Ishikawa (cell line): Measurements from ENCODE around the gene PACC1.

Experiments used
- CEBPB ChIP-seq: IDR thresholded peaks from 2 replicates; pipeline ENCODE4 v1.6.1; 2012
- CREB1 ChIP-seq: IDR thresholded peaks from 2 replicates; pipeline ENCODE4 v1.6.1; 2012; ENCODE audit warnings: low read depth
- EGR1 ChIP-seq: IDR thresholded peaks from 2 replicates; pipeline ENCODE4 v1.6.1; 2012
- EP300 ChIP-seq: IDR thresholded peaks from 2 replicates; pipeline ENCODE4 v1.6.1; 2012; ENCODE audit warnings: borderline replicate concordance
- FOXM1 ChIP-seq: IDR thresholded peaks from 2 replicates; pipeline ENCODE4 v1.6.1; 2012; ENCODE audit warnings: low read depth, borderline replicate concordance
- RAD21 ChIP-seq: IDR thresholded peaks from 2 replicates; pipeline ENCODE4 v1.6.1; 2012; ENCODE audit warnings: low read depth
- TAF1 ChIP-seq: IDR thresholded peaks from 2 replicates; pipeline ENCODE4 v1.6.1; 2012; ENCODE audit warnings: low read depth, mild to moderate bottlenecking
- TCF12 ChIP-seq: IDR thresholded peaks from 2 replicates; pipeline ENCODE4 v1.6.1; 2012; ENCODE audit warnings: low read depth
- YY1 ChIP-seq: IDR thresholded peaks from 2 replicates; pipeline ENCODE4 v1.6.1; 2012; ENCODE audit warnings: low read depth
- TF ChIP-seq, protein P1 (sequence below): IDR thresholded peaks from 2 replicates; pipeline ENCODE4 v1.6.1; 2012
- TF ChIP-seq, protein P2 (sequence below): IDR thresholded peaks from 2 replicates; pipeline ENCODE4 v1.6.1; 2012
- TF ChIP-seq, protein P3 (sequence below): IDR thresholded peaks from 2 replicates; pipeline ENCODE4 v1.6.1; 2012; ENCODE audit warnings: low read depth, mild to moderate bottlenecking

- TF ChIP-seq TAF1 (no peak), RAD21 (no peak), CREB1 (no peak), YY1 (no peak), FOXM1 (no peak), EP300 (no peak), CEBPB (no peak), EGR1 (no peak), TCF12 (no peak)
- TF ChIP-seq, protein P1, sequence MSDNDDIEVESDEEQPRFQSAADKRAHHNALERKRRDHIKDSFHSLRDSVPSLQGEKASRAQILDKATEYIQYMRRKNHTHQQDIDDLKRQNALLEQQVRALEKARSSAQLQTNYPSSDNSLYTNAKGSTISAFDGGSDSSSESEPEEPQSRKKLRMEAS, result no peak
- TF ChIP-seq, protein P2, sequence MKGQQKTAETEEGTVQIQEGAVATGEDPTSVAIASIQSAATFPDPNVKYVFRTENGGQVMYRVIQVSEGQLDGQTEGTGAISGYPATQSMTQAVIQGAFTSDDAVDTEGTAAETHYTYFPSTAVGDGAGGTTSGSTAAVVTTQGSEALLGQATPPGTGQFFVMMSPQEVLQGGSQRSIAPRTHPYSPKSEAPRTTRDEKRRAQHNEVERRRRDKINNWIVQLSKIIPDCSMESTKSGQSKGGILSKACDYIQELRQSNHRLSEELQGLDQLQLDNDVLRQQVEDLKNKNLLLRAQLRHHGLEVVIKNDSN, result no peak
- TF ChIP-seq, protein P3, sequence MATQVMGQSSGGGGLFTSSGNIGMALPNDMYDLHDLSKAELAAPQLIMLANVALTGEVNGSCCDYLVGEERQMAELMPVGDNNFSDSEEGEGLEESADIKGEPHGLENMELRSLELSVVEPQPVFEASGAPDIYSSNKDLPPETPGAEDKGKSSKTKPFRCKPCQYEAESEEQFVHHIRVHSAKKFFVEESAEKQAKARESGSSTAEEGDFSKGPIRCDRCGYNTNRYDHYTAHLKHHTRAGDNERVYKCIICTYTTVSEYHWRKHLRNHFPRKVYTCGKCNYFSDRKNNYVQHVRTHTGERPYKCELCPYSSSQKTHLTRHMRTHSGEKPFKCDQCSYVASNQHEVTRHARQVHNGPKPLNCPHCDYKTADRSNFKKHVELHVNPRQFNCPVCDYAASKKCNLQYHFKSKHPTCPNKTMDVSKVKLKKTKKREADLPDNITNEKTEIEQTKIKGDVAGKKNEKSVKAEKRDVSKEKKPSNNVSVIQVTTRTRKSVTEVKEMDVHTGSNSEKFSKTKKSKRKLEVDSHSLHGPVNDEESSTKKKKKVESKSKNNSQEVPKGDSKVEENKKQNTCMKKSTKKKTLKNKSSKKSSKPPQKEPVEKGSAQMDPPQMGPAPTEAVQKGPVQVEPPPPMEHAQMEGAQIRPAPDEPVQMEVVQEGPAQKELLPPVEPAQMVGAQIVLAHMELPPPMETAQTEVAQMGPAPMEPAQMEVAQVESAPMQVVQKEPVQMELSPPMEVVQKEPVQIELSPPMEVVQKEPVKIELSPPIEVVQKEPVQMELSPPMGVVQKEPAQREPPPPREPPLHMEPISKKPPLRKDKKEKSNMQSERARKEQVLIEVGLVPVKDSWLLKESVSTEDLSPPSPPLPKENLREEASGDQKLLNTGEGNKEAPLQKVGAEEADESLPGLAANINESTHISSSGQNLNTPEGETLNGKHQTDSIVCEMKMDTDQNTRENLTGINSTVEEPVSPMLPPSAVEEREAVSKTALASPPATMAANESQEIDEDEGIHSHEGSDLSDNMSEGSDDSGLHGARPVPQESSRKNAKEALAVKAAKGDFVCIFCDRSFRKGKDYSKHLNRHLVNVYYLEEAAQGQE, result no peak
These were observed 25.7 kb upstream of the PACC1 start for GRCh38 chr1:212440419-212440818.
